HepG2 (cell line): ENCODE data around the gene MAP3K5. TPM values are rescaled to one million over a fixed set of nuclear protein-coding genes. Genes with fewer than 3 reads are reported as not detected.

Experiments
- ATAC-seq: fragments of 200-7000 bp; cut with Tn5 transposase; 3 replicates; pipeline ENCODE4 v1.9.1; 2020; ENCODE audit warnings: mild to moderate bottlenecking, moderate library complexity
- BruUV-seq: library from RNA; stranded (reverse); fragments of 400-500 nt; replicated peaks from 2 replicates; lab custom pipeline; 2021; lab: Mats Ljungman, UMichigan
- CTCF ChIA-PET: fragments of 300-600 bp; formaldehyde crosslinking; extraction: SDS; loops from one replicate; lab custom pipeline; 2021; ENCODE audit warnings: low total read pairs, inconsistent platforms, low intra/inter-chr PET ratio; lab: Yijun Ruan, JAX
- POLR2A ChIA-PET: fragments of 350-600 bp; sonication (Branson Sonifier 250); formaldehyde crosslinking; loops from one replicate; lab custom pipeline; 2020; ENCODE audit warnings: antibody characterized with exemption, inconsistent platforms; lab: Yijun Ruan, JAX
- DNase-seq: peaks from one replicate; pipeline ENCODE4 v3.0.0-alpha.2; 2015; ENCODE audit warnings: low spot score
- FAIRE-seq: peaks from 3 replicates; lab custom pipeline; 2011; peaks lifted over from hg19 to GRCh38; lab: Jason Lieb, UNC
- H2AFZ ChIP-seq: one replicate; pipeline ENCODE4 v1.6.1; 2011; ENCODE audit warnings: low read length, inconsistent platforms
- H3K27ac ChIP-seq: fragments of 300-600 bp; 3 replicates; pipeline ENCODE4 v1.8.0; 2011; ENCODE audit warnings: mixed run types, mild to moderate bottlenecking, mixed read lengths, low read length, inconsistent platforms; ENCODE audit not compliant: insufficient read depth; ENCODE audit errors: extremely low read length
- H3K27me3 ChIP-seq, 2 experiments: fragments of 200-600 bp in 1 of 2; 2 replicates in 1 of 2; 3 replicates in 1 of 2; pipeline versions ENCODE4 v1.6.0 to v1.8.0; 2011; ENCODE audit warnings: low read length in 2 of 2, mild to moderate bottlenecking in 2 of 2, moderate library complexity in 2 of 2, inconsistent platforms in 1 of 2; ENCODE audit not compliant: insufficient read depth in 2 of 2, control insufficient read depth in 1 of 2
- H3K36me3 ChIP-seq, 2 experiments: fragments of 200-600 bp in 1 of 2; replicated peaks in 1 of 2; 2 replicates in 1 of 2; 3 replicates in 1 of 2; pipeline versions ENCODE4 v1.5.1 to v1.8.0; 2011; ENCODE audit warnings: low read length in 2 of 2, inconsistent platforms in 1 of 2; ENCODE audit not compliant: insufficient read depth in 2 of 2, control insufficient read depth in 1 of 2
- H3K4me1 ChIP-seq: 2 replicates; pipeline ENCODE4 v1.5.1; 2012; ENCODE audit warnings: low read length, inconsistent platforms; ENCODE audit not compliant: insufficient read depth
- H3K4me2 ChIP-seq: 2 replicates; pipeline ENCODE4 v1.6.0; 2011; ENCODE audit warnings: low read depth, low read length, inconsistent platforms
- H3K4me3 ChIP-seq, 3 experiments: fragments of 200-600 bp in 1 of 3; sonication (generic), shearing (Covaris generic) in 1 of 3; replicated peaks in 1 of 3; 2 replicates each; pipeline ENCODE4 v1.5.1; 2011 to 2016; ENCODE audit warnings: low read length in 3 of 3, inconsistent platforms in 2 of 3, low read depth in 2 of 3, mild to moderate bottlenecking in 2 of 3, control low read depth in 1 of 3, mixed read lengths in 1 of 3; ENCODE audit not compliant: insufficient read depth in 1 of 3
- H3K79me2 ChIP-seq: one replicate; pipeline ENCODE4 v1.6.1; 2011; ENCODE audit warnings: low read length, inconsistent platforms; ENCODE audit not compliant: insufficient read depth
- H3K9ac ChIP-seq: 2 replicates; pipeline ENCODE4 v1.6.0; 2011; ENCODE audit warnings: mild to moderate bottlenecking, low read depth, low read length, inconsistent platforms; ENCODE audit not compliant: insufficient read depth
- H3K9me3 ChIP-seq: 2 replicates; pipeline ENCODE4 v1.5.1; 2012; ENCODE audit warnings: mild to moderate bottlenecking, low read length
- H4K20me1 ChIP-seq: 2 replicates; pipeline ENCODE4 v1.6.0; 2011; ENCODE audit warnings: inconsistent platforms, mild to moderate bottlenecking, low read length, moderate library complexity; ENCODE audit not compliant: insufficient read depth
- ATF7-NPFF ChIP-seq: sonication (generic); formaldehyde crosslinking; IDR thresholded peaks from 2 replicates; pipeline ENCODE4 v1.8.1; 2023; ENCODE audit warnings: mild to moderate bottlenecking, low read depth, missing genetic modification reagents, moderate library complexity
- NFKBIZ ChIP-seq: IDR thresholded peaks from 2 replicates; pipeline ENCODE4 v1.6.1; 2018; ENCODE audit warnings: missing genetic modification reagents, missing compliant biosample characterization
- SOX13 ChIP-seq, 3 experiments: fragments of 450-650 bp in 1 of 3; sonication (generic) in 1 of 3; formaldehyde crosslinking in 1 of 3; IDR thresholded peaks in 2 of 3; conservative IDR thresholded peaks in 1 of 3; 2 replicates each; pipeline versions ENCODE4 v1.5.0 to v1.6.1; 2016 to 2020; ENCODE audit warnings: antibody characterized with exemption in 1 of 3, mild to moderate bottlenecking in 1 of 3, missing compliant biosample characterization in 1 of 3, missing genetic modification reagents in 1 of 3, moderate library complexity in 1 of 3
- ZNF609 ChIP-seq: sonication (generic); formaldehyde crosslinking; IDR thresholded peaks from 2 replicates; pipeline ENCODE4 v1.4.0; 2020; ENCODE audit warnings: mild to moderate bottlenecking, missing genetic modification reagents, borderline replicate concordance
- WGBS: methylation state at CpG from one replicate; pipeline ENCODE4 v1.1.6; 2017; ENCODE audit warnings: low lambda C conversion rate; 5-methylcytosine and 5-hydroxymethylcytosine counted together
- in situ Hi-C: cut with HindIII; loops from 2 replicates; pipeline ENCODE4 v1.10.0; 2017; ENCODE audit warnings: low pct_unique_long_range_greater_than_20kb; ENCODE audit not compliant: extremely low pct_ligation_motif_present
- intact Hi-C: fragments of 100-400 bp; cut with micrococcal nuclease; formaldehyde crosslinking; loops from one replicate; pipeline ENCODE4 v1.10.0; 2022; ENCODE audit not compliant: unreplicated experiment
- polyA plus RNA-seq, 8 experiments: library from polyadenylated mRNA; depleted of rRNA in 3 of 8; stranded (reverse) in 7 of 8; unstranded in 1 of 8; fragments of >200 nt; fragmentation: Illumina TruSeq in 4 of 8; extraction: Trizol in 4 of 8; gene quantifications; 2 replicates each; pipeline versions ENCODE4 v1.2.1 to v1.2.3, GENCODE V29; 2011 to 2016; ENCODE audit warnings: low read depth in 4 of 8, missing spikeins in 1 of 8, mixed read lengths in 1 of 8; ENCODE audit not compliant: insufficient read depth in 1 of 8
- total RNA-seq, 5 experiments: library from RNA; depleted of rRNA; stranded (reverse); fragments of >200 nt; fragmentation: Illumina TruSeq; extraction: Trizol; gene quantifications; 2 replicates each; pipeline ENCODE4 v1.2.3, GENCODE V29; 2016; ENCODE audit warnings: low read depth in 1 of 5

Gene MAP3K5
- total and polyA plus RNA-seq, 2 of the 13 experiments (the other 11 are each of a cell fraction or from before 2014, with no cell fraction given): not detected

- in situ Hi-C loops: loop anchor here (5.0 kb wide), 1 partner anchor 150 kb away; no protein-coding TSS in a partner anchor
- DNase-seq: no peak
- H4K20me1 ChIP-seq: no peaks in the 10 kb centered on the region
- no peak overlapping the region for H2AFZ ChIP-seq
- peaks cover 18% of the 10 kb centered on the region for H3K4me1 ChIP-seq
- peak; percentile 60 for ATAC-seq
- H3K9me3 ChIP-seq: no peaks in the 10 kb centered on the region
- peak overlapping the region; percentile 81 for H3K4me2 ChIP-seq
- intact Hi-C loops: loop anchor here (1.0 to 10.0 kb wide), 2 partner anchors 148 to 207 kb away; no protein-coding TSS in a partner anchor
- ChIA-PET CTCF (no interaction called here), POLR2A (interaction anchor here (1.1 kb wide), 1 partner anchor 502 kb away, joined by 3 read pairs; no protein-coding TSS in a partner anchor)
- FAIRE-seq: no peak
- TF ChIP-seq NFKBIZ (CRISPR knock-in tag): no peak
- TF ChIP-seq SOX13 (IDR thresholded peaks at IDR 0.05): no peak
- TF ChIP-seq SOX13 (CRISPR knock-in tag; conservative IDR thresholded peaks at IDR 0.05 in 1 of 2, IDR thresholded peaks at IDR 0.05 in 1 of 2): no peak
- no peak for TF ChIP-seq ZNF609
- peak; percentile 5; the same call in 1 of the 2 replicates for TF ChIP-seq ATF7-NPFF (CRISPR knock-in tag)
- no peaks in the 10 kb centered on the region for H3K36me3 ChIP-seq
- H3K27ac ChIP-seq: no peak overlapping the region
- H3K79me2 ChIP-seq: no peaks in the 10 kb centered on the region
- peak overlapping the region; percentile 39 to 67 (median 41); a peak in 4 of 6 replicates for H3K4me3 ChIP-seq
- no CpG with 5 or more reads among the region's 46 CpGs for WGBS
- H3K27me3 ChIP-seq: peaks cover 1 to 56% of the 10 kb centered on the region in 2 experiments; a peak in 4 of 5 replicates
- H3K9ac ChIP-seq: no peak overlapping the region
- no TSS peak for BruUV-seq
Observed at GRCh38 chr6:136792095-136792409, 225 bp downstream of the MAP3K5 start.
